Right lobe of liver (tissue), 4 donors: ENCODE measurements around the gene H2AZ2.

Experiments
- POLR2A ChIP-seq: fragments of 450-650 bp; IDR thresholded peaks from one replicate; pipeline ENCODE4 v1.6.1; 2017; ENCODE audit warnings: antibody characterized with exemption, mild to moderate bottlenecking
- TF ChIP-seq, protein P1 (sequence below), 4 donors: fragments of 200-600 bp in 3 of 4; fragments of 450-650 bp in 1 of 4; IDR thresholded peaks; one replicate each; pipeline versions ENCODE4 v1.5.1 to v1.8.0; 2016 to 2022; ENCODE audit warnings: antibody characterized with exemption in 4 of 4, mild to moderate bottlenecking in 2 of 4
- donor health status: DM: no; HTN: no; CAD: no.
- donor health status: DM: no; HTN: no; CAD: no.
- donor health status: DM: no; HTN: yes; CAD: no.

DNA sequence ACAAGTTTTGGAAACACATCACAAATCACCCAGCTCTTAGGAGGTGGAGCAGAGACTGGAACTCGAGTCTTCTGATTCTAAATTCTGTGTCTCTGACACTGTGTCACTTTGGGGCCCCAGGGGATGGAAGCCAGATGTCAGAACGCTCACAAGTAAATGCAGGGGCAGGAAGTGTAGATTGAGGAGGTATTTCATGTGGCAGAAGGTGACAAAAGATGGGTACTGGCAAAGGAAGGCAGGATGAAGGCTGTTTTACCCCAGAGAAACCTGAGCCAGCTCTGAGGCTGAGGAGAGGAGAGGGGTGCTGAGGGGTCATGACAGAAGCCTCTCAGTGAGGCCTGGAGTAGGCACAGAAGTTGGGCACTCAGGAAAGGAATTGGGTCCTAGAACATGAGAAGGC is 43.5 kb upstream of the H2AZ2 start:
- TF ChIP-seq, protein P1, sequence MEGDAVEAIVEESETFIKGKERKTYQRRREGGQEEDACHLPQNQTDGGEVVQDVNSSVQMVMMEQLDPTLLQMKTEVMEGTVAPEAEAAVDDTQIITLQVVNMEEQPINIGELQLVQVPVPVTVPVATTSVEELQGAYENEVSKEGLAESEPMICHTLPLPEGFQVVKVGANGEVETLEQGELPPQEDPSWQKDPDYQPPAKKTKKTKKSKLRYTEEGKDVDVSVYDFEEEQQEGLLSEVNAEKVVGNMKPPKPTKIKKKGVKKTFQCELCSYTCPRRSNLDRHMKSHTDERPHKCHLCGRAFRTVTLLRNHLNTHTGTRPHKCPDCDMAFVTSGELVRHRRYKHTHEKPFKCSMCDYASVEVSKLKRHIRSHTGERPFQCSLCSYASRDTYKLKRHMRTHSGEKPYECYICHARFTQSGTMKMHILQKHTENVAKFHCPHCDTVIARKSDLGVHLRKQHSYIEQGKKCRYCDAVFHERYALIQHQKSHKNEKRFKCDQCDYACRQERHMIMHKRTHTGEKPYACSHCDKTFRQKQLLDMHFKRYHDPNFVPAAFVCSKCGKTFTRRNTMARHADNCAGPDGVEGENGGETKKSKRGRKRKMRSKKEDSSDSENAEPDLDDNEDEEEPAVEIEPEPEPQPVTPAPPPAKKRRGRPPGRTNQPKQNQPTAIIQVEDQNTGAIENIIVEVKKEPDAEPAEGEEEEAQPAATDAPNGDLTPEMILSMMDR (IDR thresholded peaks at IDR 0.05), result no peak
- no peak for TF ChIP-seq POLR2A
